Measurements from ENCODE around the gene PFDN1. TPM values are rescaled to one million over a fixed set of nuclear protein-coding genes. Genes with fewer than 3 reads are reported as not detected.

Gene PFDN1
- total RNA-seq = 49.8 and 54.5 TPM in 2 replicates

GRCh38 chr5:140302786-140303639, at the start of gene PFDN1:
PFDN1 (minus strand) TSS chr5:140303101; CDS start chr5:140303073, 28 bp downstream.

GRCh38 chr5:140346348-140347221, 43.7 kb upstream of the PFDN1 start, which contains the start of gene HBEGF:
HBEGF (minus strand) TSS chr5:140346603; CDS start chr5:140346328, 275 bp downstream.

Other genes with a start within 250 kb of the PFDN1 start
- 8.6 and 9.0 TPM in 2 replicates for gene PURA, start 189.0 kb downstream of the PFDN1 start, total RNA-seq
- 3.6 and 5.1 TPM in 2 replicates for gene IGIP, start 177.2 kb downstream of the PFDN1 start, total RNA-seq
- gene CYSTM1, start 127.9 kb downstream of the PFDN1 start, total RNA-seq = 7.6 and 14.2 TPM in 2 replicates
- gene HBEGF, start 43.5 kb upstream of the PFDN1 start, total RNA-seq = 10.1 and 39.9 TPM in 2 replicates
- gene SLC4A9, start 57.1 kb upstream of the PFDN1 start, total RNA-seq = not detected in 2 replicates
- 52.8 and 68.4 TPM in 2 replicates for gene ANKHD1, start 98.7 kb upstream of the PFDN1 start, total RNA-seq
- gene EIF4EBP3, start 244.6 kb upstream of the PFDN1 start, total RNA-seq = 1.6 and 2.2 TPM in 2 replicates